ACC112 (cell line): ENCODE measurements around the gene MAGEA6.
"Not testable (repeated sequence)": the region's sequence is repeated elsewhere in the genome, so short reads cannot be mapped to it uniquely, and the experiment has no call there.

Source experiments
- H2AFZ ChIP-seq: fragments of 200-600 bp; sonication (generic); one replicate; pipeline ENCODE4 v1.6.0; 2017; ENCODE audit warnings: antibody characterized with exemption, low read length; ENCODE audit not compliant: unreplicated experiment
- H3K27ac ChIP-seq: fragments of 200-600 bp; sonication (generic); 2 replicates; pipeline ENCODE4 v1.5.1; 2014; ENCODE audit warnings: low read depth, mild to moderate bottlenecking, antibody characterized with exemption, low read length, moderate library complexity
- H3K27me3 ChIP-seq: fragments of 200-600 bp; sonication (generic); 2 replicates; pipeline ENCODE4 v1.6.1; 2014; ENCODE audit warnings: mild to moderate bottlenecking, antibody characterized with exemption, low read length, moderate library complexity, mixed read lengths; ENCODE audit not compliant: insufficient read depth
- H3K36me3 ChIP-seq: fragments of 200-600 bp; sonication (generic); 2 replicates; pipeline ENCODE4 v1.6.1; 2016; ENCODE audit warnings: mild to moderate bottlenecking, antibody characterized with exemption, low read length, moderate library complexity, mixed read lengths; ENCODE audit not compliant: insufficient read depth
- H3K4me1 ChIP-seq: fragments of 200-600 bp; sonication (generic); one replicate; pipeline ENCODE4 v1.6.1; 2016; ENCODE audit warnings: low read length, mixed read lengths; ENCODE audit not compliant: insufficient read depth, unreplicated experiment, control insufficient read depth
- H3K4me3 ChIP-seq: fragments of 200-600 bp; sonication (generic); 2 replicates; pipeline ENCODE4 v1.5.1; 2014; ENCODE audit warnings: mild to moderate bottlenecking, low read depth, low read length
- H3K79me2 ChIP-seq: fragments of 200-600 bp; sonication (generic); one replicate; pipeline ENCODE4 v1.6.0; 2016; ENCODE audit warnings: low read length; ENCODE audit not compliant: control insufficient read depth, unreplicated experiment, insufficient read depth

Gene MAGEA6, protein sequence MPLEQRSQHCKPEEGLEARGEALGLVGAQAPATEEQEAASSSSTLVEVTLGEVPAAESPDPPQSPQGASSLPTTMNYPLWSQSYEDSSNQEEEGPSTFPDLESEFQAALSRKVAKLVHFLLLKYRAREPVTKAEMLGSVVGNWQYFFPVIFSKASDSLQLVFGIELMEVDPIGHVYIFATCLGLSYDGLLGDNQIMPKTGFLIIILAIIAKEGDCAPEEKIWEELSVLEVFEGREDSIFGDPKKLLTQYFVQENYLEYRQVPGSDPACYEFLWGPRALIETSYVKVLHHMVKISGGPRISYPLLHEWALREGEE

DNA sequence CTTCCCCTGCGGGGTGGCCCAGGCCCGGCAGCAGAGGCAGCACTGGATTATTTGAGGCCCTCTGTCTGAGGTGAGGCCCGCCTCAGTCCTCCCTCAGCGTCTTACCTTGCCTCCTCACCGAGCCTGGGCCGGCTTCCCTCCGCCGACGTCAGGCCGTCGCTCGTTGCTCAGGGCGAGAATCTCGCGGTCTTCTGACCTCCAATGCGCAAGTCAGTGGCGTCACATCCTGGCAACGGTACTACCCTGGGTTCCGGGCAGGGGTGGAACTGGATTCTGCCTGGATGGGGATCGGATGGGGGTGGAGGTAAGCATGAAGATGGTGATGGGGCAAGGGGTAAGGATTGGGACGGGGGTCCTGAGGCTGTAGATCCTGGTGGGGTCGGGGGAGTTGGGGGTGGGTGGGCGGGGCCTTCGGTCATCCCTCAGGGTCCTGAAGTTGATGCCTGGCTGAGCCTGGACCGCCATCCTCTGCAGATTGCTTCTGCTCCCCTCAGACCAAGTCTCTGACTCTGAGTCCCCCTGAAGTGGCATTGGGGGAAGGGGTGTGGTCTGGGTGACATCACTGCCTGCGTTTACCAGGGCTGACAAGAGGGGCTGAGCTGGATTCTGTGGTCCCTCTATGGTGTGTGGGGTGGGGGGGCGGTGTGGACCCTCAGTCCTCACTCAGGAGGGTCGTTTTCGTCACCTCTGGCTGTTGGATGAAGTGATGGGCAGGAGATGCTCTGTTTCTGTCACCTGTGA is at the start of gene MAGEA6:
TSS of gene MAGEA6 (minus strand) at position 141 of the 741 bp plus-strand sequence. CDS start 2,039 bp downstream, outside the sequence.
- H2AFZ ChIP-seq, H3K36me3 ChIP-seq, H3K4me3 ChIP-seq, H3K27ac ChIP-seq, H3K27me3 ChIP-seq, H3K4me1 ChIP-seq, H3K79me2 ChIP-seq: not testable (repeated sequence)

DNA sequence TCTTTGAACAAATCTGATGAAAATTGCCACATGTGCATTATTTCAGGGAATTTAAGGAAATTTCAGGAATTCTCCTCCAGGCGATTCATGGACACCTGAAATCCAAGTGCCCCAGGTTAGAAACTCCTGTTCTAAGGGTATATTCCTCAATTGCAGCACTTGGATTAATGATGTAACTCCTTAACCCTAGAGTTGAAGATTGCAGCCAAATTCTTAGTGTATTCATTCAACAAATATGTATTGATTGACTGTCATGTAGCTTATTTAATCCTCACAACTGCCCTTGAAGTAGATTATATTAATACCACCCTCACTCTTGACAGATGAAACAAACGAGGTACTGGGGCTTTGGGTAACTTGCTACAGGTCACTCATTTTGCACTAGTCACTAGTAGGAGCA is 49.8 kb upstream of the MAGEA6 start:
- H3K36me3 ChIP-seq: no peaks in the 10 kb centered on the region
- peaks cover 12% of the 10 kb centered on the region for H3K4me1 ChIP-seq
- H3K79me2 ChIP-seq: no peaks in the 10 kb centered on the region
- no peak overlapping the region for H3K4me3 ChIP-seq
- peak overlapping the region; percentile 55 for H3K27ac ChIP-seq
- H2AFZ ChIP-seq: no peak overlapping the region
- no peaks in the 10 kb centered on the region for H3K27me3 ChIP-seq

DNA sequence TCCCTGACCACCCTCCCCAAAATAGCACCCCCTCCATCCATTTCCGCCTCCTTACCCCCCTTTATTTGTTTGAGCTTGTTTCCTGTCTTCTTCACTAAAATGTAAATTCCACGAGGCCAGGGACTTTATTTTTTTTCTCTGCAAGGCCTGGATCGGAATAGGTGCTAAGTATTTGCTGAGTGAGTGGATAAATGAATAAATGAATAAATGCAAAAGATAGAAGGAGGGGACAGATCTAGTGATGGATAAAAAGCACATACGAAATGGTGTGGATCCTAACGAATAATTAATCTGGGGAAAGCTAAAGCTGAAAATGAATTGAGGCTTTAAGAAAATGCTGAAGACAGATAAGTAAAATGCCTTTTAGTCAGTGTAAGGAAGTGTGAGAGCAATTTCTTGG is 48.9 kb upstream of the MAGEA6 start:
- Histone ChIP-seq H3K27ac (no peak overlapping the region), H3K4me3 (no peak overlapping the region), H3K4me1 (peaks cover 12% of the 10 kb centered on the region), H2AFZ (no peak overlapping the region), H3K27me3 (no peaks in the 10 kb centered on the region), H3K36me3 (no peaks in the 10 kb centered on the region), H3K79me2 (no peaks in the 10 kb centered on the region)

DNA sequence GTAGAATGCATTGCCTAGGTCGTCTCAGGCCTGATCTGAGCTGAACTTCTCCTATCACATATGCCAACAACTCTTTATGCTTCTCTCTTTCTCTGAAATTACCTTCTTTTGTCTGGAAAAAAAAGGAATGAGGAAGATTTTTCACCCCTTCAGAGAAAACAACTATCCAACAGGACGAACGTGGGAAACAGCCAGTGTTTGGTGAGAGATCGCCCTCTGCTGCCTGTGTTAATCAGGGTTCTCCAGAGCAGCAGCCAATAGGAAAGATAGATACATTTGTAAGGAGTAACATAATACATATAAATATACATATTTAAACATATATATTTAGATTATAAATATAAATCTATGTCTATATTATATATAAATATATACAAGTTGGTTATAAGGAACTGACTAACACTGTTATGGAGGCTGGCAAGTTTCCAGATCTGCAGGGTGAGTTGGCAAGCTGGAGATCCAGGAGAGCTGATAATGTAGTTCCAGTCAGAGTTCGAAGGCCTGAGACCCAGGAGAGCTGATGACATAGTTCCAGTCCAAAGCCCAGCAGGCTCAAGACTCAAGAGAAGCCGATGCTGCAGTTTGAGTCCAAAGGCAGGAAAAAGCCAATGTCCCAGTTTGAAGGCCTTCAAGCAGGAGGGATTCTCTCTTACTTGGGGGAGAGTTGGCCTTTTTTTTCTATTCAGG is 47.7 kb upstream of the MAGEA6 start:
- Histone ChIP-seq H3K27me3 (no peaks in the 10 kb centered on the region), H3K4me1 (peaks cover 12% of the 10 kb centered on the region), H3K27ac (no peak overlapping the region), H3K36me3 (no peaks in the 10 kb centered on the region), H2AFZ (peak overlapping the region; percentile 25), H3K4me3 (no peak overlapping the region), H3K79me2 (no peaks in the 10 kb centered on the region)

DNA sequence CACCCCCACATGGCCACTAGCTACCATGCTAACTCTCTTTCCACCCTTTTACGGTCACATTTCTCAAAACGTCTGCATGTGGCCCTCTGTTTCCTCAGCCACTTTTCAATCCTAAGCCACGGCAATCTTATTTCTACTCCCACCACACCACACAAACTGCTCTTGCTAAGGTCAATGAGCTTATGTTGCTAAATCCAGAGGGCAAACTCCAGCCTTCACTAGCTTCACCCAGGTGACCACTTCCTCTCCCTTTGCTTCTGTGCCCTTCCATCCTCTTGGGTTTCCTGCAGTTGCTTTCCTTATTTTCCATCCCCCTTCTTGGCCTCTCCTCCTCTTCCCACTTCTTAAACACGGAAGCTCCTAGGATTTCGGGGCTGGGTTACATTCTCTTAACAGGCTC is 44.6 kb upstream of the MAGEA6 start:
- Histone ChIP-seq H3K79me2 (no peaks in the 10 kb centered on the region), H3K27me3 (no peaks in the 10 kb centered on the region; the same call in 1 of the 2 replicates), H3K4me3 (no peak overlapping the region), H2AFZ (no peak overlapping the region), H3K4me1 (peaks cover under 1% of the 10 kb centered on the region), H3K36me3 (no peaks in the 10 kb centered on the region), H3K27ac (no peak overlapping the region)

DNA sequence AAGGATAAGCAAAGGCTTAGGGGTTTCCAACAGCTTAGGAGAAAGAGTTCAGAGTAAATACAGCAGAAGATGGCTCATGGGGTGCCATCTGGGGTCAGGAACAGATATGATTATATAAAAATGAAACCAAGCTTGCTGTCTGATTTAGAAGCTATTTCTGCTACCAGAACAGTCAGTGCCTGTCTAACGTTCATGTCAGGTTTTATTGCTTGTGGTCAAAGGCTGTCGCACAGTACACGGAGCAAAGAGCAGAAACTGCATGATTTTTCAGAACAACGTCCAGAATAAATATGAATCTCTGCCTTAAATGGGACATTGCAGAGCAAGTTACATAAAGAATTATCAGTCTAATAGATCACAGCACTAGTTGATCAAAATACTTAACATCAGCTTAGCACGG is 43.7 kb upstream of the MAGEA6 start:
- Histone ChIP-seq H3K36me3 (no peaks in the 10 kb centered on the region), H3K27ac (no peak overlapping the region), H3K4me3 (no peak overlapping the region), H3K4me1 (no peaks in the 10 kb centered on the region), H3K27me3 (peaks cover 4% of the 10 kb centered on the region), H2AFZ (no peak overlapping the region), H3K79me2 (no peaks in the 10 kb centered on the region)

DNA sequence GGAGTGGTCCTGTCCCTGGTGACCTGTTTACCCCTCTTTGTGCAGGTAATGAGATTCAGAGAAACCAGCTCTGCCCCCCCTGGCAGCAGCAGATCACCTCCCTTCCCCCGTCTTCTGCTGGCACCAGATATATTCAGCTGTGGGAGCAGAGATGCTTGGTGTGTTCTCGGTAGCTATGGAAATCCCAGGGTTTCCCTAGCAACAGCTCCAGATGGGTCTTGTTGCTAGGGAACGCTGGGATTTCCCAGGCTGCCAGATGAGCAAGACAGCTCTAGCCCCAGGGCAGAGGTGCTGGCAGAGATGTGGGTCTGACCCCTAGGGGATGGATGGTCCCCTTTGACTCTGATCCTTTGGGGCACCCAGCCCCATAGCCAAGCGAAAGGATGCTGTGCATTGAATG is 40.9 kb upstream of the MAGEA6 start:
- H3K79me2 ChIP-seq: no peaks in the 10 kb centered on the region
- H3K4me1 ChIP-seq: no peaks in the 10 kb centered on the region
- H3K27me3 ChIP-seq: peaks cover 4% of the 10 kb centered on the region
- no peak overlapping the region for H3K4me3 ChIP-seq
- no peaks in the 10 kb centered on the region for H3K36me3 ChIP-seq
- H3K27ac ChIP-seq: no peak overlapping the region
- no peak overlapping the region for H2AFZ ChIP-seq

DNA sequence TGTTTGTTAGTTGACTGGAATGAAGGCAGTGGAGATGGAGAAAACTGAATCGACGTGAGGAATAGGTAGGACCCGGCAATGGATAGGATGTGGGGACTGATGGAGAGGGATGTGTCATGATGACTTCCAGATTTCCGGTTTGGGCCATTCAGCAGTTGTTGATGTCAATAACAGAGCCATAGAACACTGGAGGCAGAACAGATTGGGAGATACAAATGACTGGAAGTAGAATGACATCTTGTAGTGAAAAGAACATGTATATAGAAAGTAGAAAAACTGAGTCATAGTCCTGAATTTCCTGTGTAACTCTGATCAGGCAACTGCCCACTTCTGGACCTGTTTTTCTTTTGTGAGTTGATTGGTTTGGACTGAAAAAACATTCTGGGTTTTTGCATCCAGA is 36.5 kb upstream of the MAGEA6 start:
- H3K4me1 ChIP-seq: no peaks in the 10 kb centered on the region
- H3K36me3 ChIP-seq: no peaks in the 10 kb centered on the region
- no peak overlapping the region for H3K4me3 ChIP-seq
- H3K79me2 ChIP-seq: no peaks in the 10 kb centered on the region
- no peak overlapping the region for H3K27ac ChIP-seq
- peaks cover 20% of the 10 kb centered on the region for H3K27me3 ChIP-seq
- H2AFZ ChIP-seq: no peak overlapping the region

DNA sequence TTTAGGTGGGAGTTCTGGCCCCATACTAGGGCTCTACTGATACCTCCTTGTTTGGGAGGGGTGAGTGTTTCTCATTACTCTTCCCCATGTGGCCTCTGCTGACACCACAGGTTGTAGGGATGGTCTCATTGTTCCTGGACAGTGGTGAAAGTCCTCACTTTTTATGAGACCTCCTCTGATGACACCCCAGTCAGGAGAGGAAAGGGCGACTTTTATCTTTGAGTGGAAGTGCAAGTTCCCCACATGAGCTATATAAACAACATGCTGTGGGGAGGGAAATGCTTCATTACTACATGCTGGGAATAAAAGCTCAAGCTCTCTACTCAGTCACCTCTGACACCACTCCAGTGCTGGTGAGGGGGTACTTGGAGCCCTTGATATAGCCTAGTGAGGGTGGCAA is 29.5 kb upstream of the MAGEA6 start:
- Histone ChIP-seq H3K4me1 (no peaks in the 10 kb centered on the region), H3K36me3 (no peaks in the 10 kb centered on the region), H3K4me3 (no peak overlapping the region), H2AFZ (no peak overlapping the region), H3K27ac (no peak overlapping the region), H3K79me2 (no peaks in the 10 kb centered on the region), H3K27me3 (peaks cover 30% of the 10 kb centered on the region)

DNA sequence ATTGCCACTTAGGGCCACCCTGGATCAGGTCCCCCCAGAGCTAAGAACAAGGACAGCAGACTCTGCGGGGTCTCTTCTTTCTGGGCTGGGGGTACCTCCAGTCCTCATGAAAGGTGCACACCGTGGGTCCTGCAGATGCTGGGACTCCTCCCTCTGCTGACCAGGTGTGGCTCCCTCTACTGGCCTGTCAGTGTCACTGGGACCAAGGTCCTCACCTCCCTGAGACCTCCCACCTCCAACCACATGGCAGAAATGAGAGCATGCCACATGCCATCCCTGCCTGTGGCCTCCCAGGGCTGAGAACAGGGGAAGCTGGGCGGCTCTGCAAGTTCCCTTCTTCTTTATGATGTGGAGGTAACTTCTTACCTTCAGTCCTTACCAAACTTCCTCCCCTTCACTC is 17.6 kb upstream of the MAGEA6 start:
- H3K4me1 ChIP-seq, H2AFZ ChIP-seq, H3K79me2 ChIP-seq, H3K27ac ChIP-seq, H3K36me3 ChIP-seq, H3K27me3 ChIP-seq, H3K4me3 ChIP-seq: not testable (repeated sequence)
